Endometrial microvascular endothelial cells (primary cell): ENCODE data around the gene PRELID2. TPM values are rescaled to one million over a fixed set of nuclear protein-coding genes. Genes with fewer than 3 reads are reported as not detected.

Experiments
- in situ Hi-C: cut with HindIII; loops from 2 replicates; pipeline ENCODE4 v1.10.0; 2017; ENCODE audit warnings: low sequenced_read_pairs, low pct_unique_long_range_greater_than_20kb; ENCODE audit errors: inconsistent ontology term
- total RNA-seq: library from RNA; depleted of rRNA; stranded (reverse); fragments of >200 nt; gene quantifications from one replicate; pipeline ENCODE4 v1.2.3, GENCODE V29; 2015; ENCODE audit errors: inconsistent ontology term

The PRELID2 gene
- total RNA-seq, 1 donor from 2014 or later: 3.7 TPM

GRCh38 chr5:145846081-145846480 is 10.9 kb upstream of the PRELID2 start:
- in situ Hi-C loops: loop anchor here (25.0 kb wide), 1 partner anchor 159 kb away; no protein-coding TSS in a partner anchor

- in situ Hi-C loops: loop anchor here (25.0 kb wide), 1 partner anchor 154 kb away; no protein-coding TSS in a partner anchor
These were observed 6.2 kb upstream of the PRELID2 start for GRCh38 chr5:145841299-145841698.

- in situ Hi-C loops: loop anchor here (25.0 kb wide), 1 partner anchor 153 kb away; no protein-coding TSS in a partner anchor
These were observed 5.5 kb upstream of the PRELID2 start for GRCh38 chr5:145840458-145841132.

GRCh38 chr5:145838276-145838675 is 3.1 kb upstream of the PRELID2 start:
- in situ Hi-C loops: loop anchor here (25.0 kb wide), 1 partner anchor 151 kb away; no protein-coding TSS in a partner anchor

GRCh38 chr5:145836241-145836640 is 1.1 kb upstream of the PRELID2 start:
- in situ Hi-C loops: loop anchor here (25.0 kb wide), 1 partner anchor 149 kb away; no protein-coding TSS in a partner anchor

- in situ Hi-C loops: loop anchor here (25.0 kb wide), 1 partner anchor 149 kb away; no protein-coding TSS in a partner anchor
These were observed 702 bp upstream of the PRELID2 start for GRCh38 chr5:145835848-145836239.

GRCh38 chr5:145834554-145834916 is 607 bp downstream of the PRELID2 start:
- in situ Hi-C loops: loop anchor here (25.0 kb wide), 1 partner anchor 147 kb away; no protein-coding TSS in a partner anchor

GRCh38 chr5:145833631-145834200 is 1.4 kb downstream of the PRELID2 start:
- in situ Hi-C loops: loop anchor here (25.0 kb wide), 1 partner anchor 146 kb away; no protein-coding TSS in a partner anchor

- in situ Hi-C loops: loop anchor here (25.0 kb wide), 1 partner anchor 143 kb away; no protein-coding TSS in a partner anchor
These were observed 4.5 kb downstream of the PRELID2 start for GRCh38 chr5:145830594-145830993.

GRCh38 chr5:145829708-145830361 is 5.3 kb downstream of the PRELID2 start:
- in situ Hi-C loops: loop anchor here (25.0 kb wide), 1 partner anchor 143 kb away; no protein-coding TSS in a partner anchor

GRCh38 chr5:145826895-145827674 is 8.1 kb downstream of the PRELID2 start:
- in situ Hi-C loops: loop anchor here (25.0 kb wide), 1 partner anchor 140 kb away; no protein-coding TSS in a partner anchor

GRCh38 chr5:145825751-145826180 is 9.4 kb downstream of the PRELID2 start:
- in situ Hi-C loops: loop anchor here (25.0 kb wide), 1 partner anchor 138 kb away; no protein-coding TSS in a partner anchor

- in situ Hi-C loops: no loop called here
These were observed 11.1 kb downstream of the PRELID2 start for GRCh38 chr5:145824040-145824439.

- in situ Hi-C loops: no loop called here
These were observed 16.5 kb downstream of the PRELID2 start for GRCh38 chr5:145818604-145819003.

- in situ Hi-C loops: no loop called here
These were observed 22.3 kb downstream of the PRELID2 start for GRCh38 chr5:145812877-145813276.

GRCh38 chr5:145811834-145812625 is 23.1 kb downstream of the PRELID2 start:
- in situ Hi-C loops: no loop called here

GRCh38 chr5:145806923-145807322 is 28.2 kb downstream of the PRELID2 start:
- in situ Hi-C loops: no loop called here

GRCh38 chr5:145805819-145806218 is 29.3 kb downstream of the PRELID2 start:
- in situ Hi-C loops: no loop called here
